ENCODE measurements around the gene TGFBRAP1. TPM values are rescaled to one million over a fixed set of nuclear protein-coding genes. Genes with fewer than 3 reads are reported as not detected.
A peak's percentile ranks its signal among the peaks of the same experiment; 100 is the strongest.

TGFBRAP1 gene
- total RNA-seq, 6 donors from 2014 or later, result 18.6 to 25.7 (median 20.8) TPM

- Histone ChIP-seq H3K27me3 (no peaks in the 10 kb centered on the region), H3K27ac (no peak overlapping the region), H3K36me3 (peaks cover 0 to 19% (median 0%) of the 10 kb centered on the region in 4 donors), H3K9me3 (no peaks in the 10 kb centered on the region), H3K4me3 (no peak overlapping the region), H3K4me1 (peaks cover 21 to 28% (median 23%) of the 10 kb centered on the region in 4 donors)
- ATAC-seq (ENCODE audit: low FRiP score in 2 of 2) (no peak), DNase-seq (no peak)
- TF ChIP-seq POLR2AphosphoS5 (IDR thresholded peaks at IDR 0.05), result no peak
- no peak for TF ChIP-seq CTCF (IDR thresholded peaks at IDR 0.05)
- no peak for TF ChIP-seq POLR2A (IDR thresholded peaks at IDR 0.05)
- no peak for TF ChIP-seq EP300 (IDR thresholded peaks at IDR 0.05)
- 88 to 94% methylated on average over 2 of the region's 2 CpGs for WGBS, 2 donors
Observed at GRCh38 chr2:105335469-105335868, 5.9 kb upstream of the TGFBRAP1 start.

- no peak overlapping the region for H3K4me3 ChIP-seq
- H3K4me1 ChIP-seq, result peaks cover 21 to 34% (median 28%) of the 10 kb centered on the region in 4 donors
- DNase-seq (no peak), ATAC-seq (ENCODE audit: low FRiP score in 2 of 2) (no peak)
- H3K9me3 ChIP-seq, result no peaks in the 10 kb centered on the region
- no peaks in the 10 kb centered on the region for H3K27me3 ChIP-seq
- no peak overlapping the region for H3K27ac ChIP-seq
- 91 to 92% methylated on average over 4 of the region's 4 CpGs for WGBS, 2 donors
- TF ChIP-seq EP300 (IDR thresholded peaks at IDR 0.05), result no peak
- no peak for TF ChIP-seq POLR2AphosphoS5 (IDR thresholded peaks at IDR 0.05)
- TF ChIP-seq POLR2A (IDR thresholded peaks at IDR 0.05), result no peak
- TF ChIP-seq CTCF (IDR thresholded peaks at IDR 0.05), result no peak
- peaks cover 0 to 10% (median 0%) of the 10 kb centered on the region in 4 donors for H3K36me3 ChIP-seq
Observed at GRCh38 chr2:105334211-105334610, 4.7 kb upstream of the TGFBRAP1 start.

- Histone ChIP-seq H3K27ac (peak overlapping the region in 2 of 4 donors; percentile 93 to 94), H3K27me3 (no peaks in the 10 kb centered on the region), H3K4me3 (no peak overlapping the region), H3K9me3 (no peaks in the 10 kb centered on the region), H3K4me1 (peaks cover 11 to 23% (median 20%) of the 10 kb centered on the region in 4 donors), H3K36me3 (peaks cover 0 to 10% (median 0%) of the 10 kb centered on the region in 4 donors)
- 94 to 96% methylated on average over 4 of the region's 4 CpGs for WGBS, 2 donors
- ATAC-seq (ENCODE audit: low FRiP score in 2 of 2), result no peak
- no peak for TF ChIP-seq CTCF (IDR thresholded peaks at IDR 0.05)
- no peak for TF ChIP-seq EP300 (IDR thresholded peaks at IDR 0.05)
- no peak for TF ChIP-seq POLR2AphosphoS5 (IDR thresholded peaks at IDR 0.05)
- TF ChIP-seq POLR2A (IDR thresholded peaks at IDR 0.05), result no peak
- no peak for DNase-seq
Observed at GRCh38 chr2:105330681-105331375, 1.3 kb upstream of the TGFBRAP1 start.

- DNase-seq (no peak), ATAC-seq (ENCODE audit: low FRiP score in 2 of 2) (peak; percentile 22 to 57)
- WGBS, 2 donors, result 0 to 2% methylated on average over 8 of the region's 17 CpGs
- Histone ChIP-seq H3K4me3 (peak overlapping the region; percentile 56 to 84 (median 76)), H3K4me1 (peaks cover 11 to 29% (median 21%) of the 10 kb centered on the region in 4 donors), H3K27me3 (no peaks in the 10 kb centered on the region), H3K9me3 (no peaks in the 10 kb centered on the region), H3K27ac (peak overlapping the region; percentile 73 to 94 (median 84)), H3K36me3 (peaks cover 0 to 4% (median 0%) of the 10 kb centered on the region in 4 donors)
- TF ChIP-seq EP300 (IDR thresholded peaks at IDR 0.05), result no peak
- no peak for TF ChIP-seq POLR2A (IDR thresholded peaks at IDR 0.05)
- TF ChIP-seq POLR2AphosphoS5 (IDR thresholded peaks at IDR 0.05), result no peak
- no peak for TF ChIP-seq CTCF (IDR thresholded peaks at IDR 0.05)
Observed at GRCh38 chr2:105329197-105329554, 359 bp downstream of the TGFBRAP1 start.
